ENCODE data around the gene C10orf71.
A peak's percentile ranks its signal among the peaks of the same experiment; 100 is the strongest.

The C10orf71 gene

GRCh38 chr10:49294731-49295130 is 4.2 kb upstream of the C10orf71 start:
- DNase-seq, result no peak

- DNase-seq, result no peak
Measured at GRCh38 chr10:49295297-49295696, 3.7 kb upstream of the C10orf71 start.

GRCh38 chr10:49296382-49296781 is 2.6 kb upstream of the C10orf71 start:
- no peak for DNase-seq

GRCh38 chr10:49296836-49297235 is 2.1 kb upstream of the C10orf71 start:
- DNase-seq, result no peak

GRCh38 chr10:49297818-49298670 is 926 bp upstream of the C10orf71 start:
- no peak for DNase-seq

- no peak for DNase-seq
Measured at GRCh38 chr10:49298671-49298982, 343 bp upstream of the C10orf71 start.

- DNase-seq, result no peak
Measured at GRCh38 chr10:49299816-49300139, 808 bp downstream of the C10orf71 start.

- no peak for DNase-seq
Measured at GRCh38 chr10:49300140-49300974, 1.4 kb downstream of the C10orf71 start.

- no peak for DNase-seq
Measured at GRCh38 chr10:49301302-49301701, 2.3 kb downstream of the C10orf71 start.

GRCh38 chr10:49302088-49302487 is 3.1 kb downstream of the C10orf71 start:
- DNase-seq, result no peak

- DNase-seq, result no peak
Measured at GRCh38 chr10:49303711-49304110, 4.7 kb downstream of the C10orf71 start.

- DNase-seq, result no peak
Measured at GRCh38 chr10:49304137-49304536, 5.2 kb downstream of the C10orf71 start.

- DNase-seq, result no peak
Measured at GRCh38 chr10:49307921-49308320, 9.0 kb downstream of the C10orf71 start.

GRCh38 chr10:49308881-49309280 is 9.9 kb downstream of the C10orf71 start:
- DNase-seq, result no peak

- peak in 1 of 5 donors; percentile 23 for DNase-seq
Measured at GRCh38 chr10:49309691-49310411, 10.9 kb downstream of the C10orf71 start.

- peak in 1 of 5 donors; percentile 10 for DNase-seq
Measured at GRCh38 chr10:49310460-49310859, 11.5 kb downstream of the C10orf71 start.

- no peak for DNase-seq
Measured at GRCh38 chr10:49310901-49311554, 12.1 kb downstream of the C10orf71 start.

GRCh38 chr10:49311555-49312236 is 12.7 kb downstream of the C10orf71 start:
- DNase-seq, result no peak

- DNase-seq, result no peak
Measured at GRCh38 chr10:49312246-49312869, 13.4 kb downstream of the C10orf71 start.

GRCh38 chr10:49313501-49314070 is 14.6 kb downstream of the C10orf71 start:
- DNase-seq, result no peak

- no peak for DNase-seq
Measured at GRCh38 chr10:49314806-49315205, 15.8 kb downstream of the C10orf71 start.

Data from T-helper 1 cell (primary cell).